GM21619 (cell line): Measurements from ENCODE around the gene GPER1.

Experiments used
- ATAC-seq: cut with Tn5 transposase; IDR thresholded peaks from one replicate; pipeline ENCODE4 v1.9.1; 2021; ENCODE audit not compliant: unreplicated experiment

Gene GPER1

DNA sequence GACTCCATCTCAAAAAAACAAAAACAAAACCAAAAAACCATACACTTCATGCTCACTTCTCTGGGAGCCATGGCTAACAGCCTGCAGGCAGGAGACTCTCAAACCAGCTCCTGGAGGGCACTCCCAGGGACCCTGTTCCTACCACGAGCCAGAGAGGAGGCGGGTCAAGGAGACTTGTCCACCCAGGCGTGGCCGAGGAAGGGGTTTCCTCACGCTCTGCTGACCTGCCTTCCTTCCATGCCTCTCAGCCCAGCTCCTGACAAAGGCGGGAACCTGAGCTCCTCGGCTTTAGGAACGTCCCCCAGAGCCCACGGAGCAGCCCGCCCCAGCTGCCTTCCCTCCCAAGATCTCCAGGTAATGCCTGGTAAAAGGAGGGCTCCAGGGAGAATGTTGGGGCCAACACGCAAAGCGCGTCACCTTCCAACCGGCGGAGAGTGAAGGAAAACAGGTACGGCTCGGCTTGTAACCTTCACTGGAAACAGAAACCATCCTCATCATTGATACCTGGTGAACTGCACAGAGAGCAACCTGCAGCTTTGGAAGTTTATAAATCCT lies 34.0 kb upstream of the GPER1 start:
- no peak for ATAC-seq

DNA sequence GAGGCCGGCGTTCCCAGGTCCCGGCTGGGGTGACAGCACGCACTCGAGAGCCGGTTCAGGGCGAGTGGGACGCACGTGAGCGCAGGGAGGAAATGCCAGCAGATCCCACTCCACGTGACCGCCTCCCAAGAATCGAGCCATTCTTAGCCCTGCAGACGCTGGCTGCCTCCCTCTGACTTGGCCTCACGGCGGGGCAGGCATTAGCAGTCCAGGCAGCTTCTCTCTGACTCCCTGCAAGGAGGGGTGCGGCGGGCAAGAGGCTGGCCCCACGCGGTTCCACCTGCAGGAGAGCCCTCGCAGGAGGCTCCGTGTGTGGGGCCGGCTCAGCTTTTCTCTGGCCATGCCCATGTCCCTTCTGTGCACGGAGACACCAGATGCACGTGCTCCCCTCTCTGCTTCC lies 33.5 kb upstream of the GPER1 start:
- no peak for ATAC-seq

- no peak for ATAC-seq
Measured at GRCh38 chr7:1054861-1055450, 33.0 kb upstream of the GPER1 start.

DNA sequence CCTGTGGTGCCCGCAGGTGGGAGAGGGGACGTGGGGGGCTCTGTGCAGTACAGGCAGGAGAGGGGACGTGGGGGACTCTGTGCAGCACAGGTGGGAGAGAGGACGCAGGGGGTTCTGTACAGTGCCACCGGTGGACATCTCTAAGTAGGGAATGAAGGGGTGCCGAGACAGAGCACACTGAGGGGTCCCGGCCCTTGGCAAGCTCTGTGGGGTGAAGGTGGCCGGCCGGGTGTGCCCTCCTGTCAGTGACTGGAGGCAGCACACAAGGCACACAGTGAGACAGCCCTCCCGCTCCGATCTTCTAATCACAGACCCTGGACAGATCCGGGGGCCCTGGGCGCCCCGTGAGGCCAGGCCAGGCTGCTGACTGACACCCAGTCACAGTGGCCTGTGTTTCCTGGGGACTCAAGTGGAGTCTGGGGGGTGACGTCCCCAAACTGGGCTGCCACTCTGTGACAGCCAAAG lies 32.4 kb upstream of the GPER1 start:
- no peak for ATAC-seq

GRCh38 chr7:1055956-1056784 lies 31.7 kb upstream of the GPER1 start:
- ATAC-seq = no peak

DNA sequence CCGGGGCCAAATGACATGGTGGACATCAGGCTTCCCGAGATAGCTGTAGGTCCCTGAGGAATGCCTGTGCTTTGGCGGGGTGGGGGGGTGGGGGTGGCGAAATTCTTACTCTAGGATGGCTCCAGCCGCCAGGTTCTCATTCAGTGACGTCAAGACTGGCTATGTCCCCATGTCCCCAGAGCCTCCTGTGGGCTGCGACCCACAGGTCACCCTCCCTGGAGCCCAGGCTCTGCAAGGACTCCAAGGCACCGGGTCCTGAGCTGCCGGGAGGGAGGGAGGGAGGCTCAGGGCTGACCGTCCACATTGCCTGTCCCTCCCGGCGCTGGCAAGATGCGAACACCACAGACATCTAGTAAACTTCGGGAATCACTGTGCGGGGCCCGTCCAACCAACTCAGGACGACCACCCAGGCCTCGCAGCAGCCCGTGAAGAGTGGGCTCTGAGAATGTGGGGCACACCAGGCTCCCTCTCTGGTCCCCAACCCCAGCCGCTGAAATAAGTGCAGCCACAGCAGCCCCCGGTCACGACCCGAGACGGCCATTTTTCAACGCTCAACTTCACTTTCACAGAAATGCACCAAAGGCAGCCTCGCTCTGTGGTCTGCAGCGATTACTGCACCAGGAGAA lies 31.0 kb upstream of the GPER1 start:
- ATAC-seq = no peak

DNA sequence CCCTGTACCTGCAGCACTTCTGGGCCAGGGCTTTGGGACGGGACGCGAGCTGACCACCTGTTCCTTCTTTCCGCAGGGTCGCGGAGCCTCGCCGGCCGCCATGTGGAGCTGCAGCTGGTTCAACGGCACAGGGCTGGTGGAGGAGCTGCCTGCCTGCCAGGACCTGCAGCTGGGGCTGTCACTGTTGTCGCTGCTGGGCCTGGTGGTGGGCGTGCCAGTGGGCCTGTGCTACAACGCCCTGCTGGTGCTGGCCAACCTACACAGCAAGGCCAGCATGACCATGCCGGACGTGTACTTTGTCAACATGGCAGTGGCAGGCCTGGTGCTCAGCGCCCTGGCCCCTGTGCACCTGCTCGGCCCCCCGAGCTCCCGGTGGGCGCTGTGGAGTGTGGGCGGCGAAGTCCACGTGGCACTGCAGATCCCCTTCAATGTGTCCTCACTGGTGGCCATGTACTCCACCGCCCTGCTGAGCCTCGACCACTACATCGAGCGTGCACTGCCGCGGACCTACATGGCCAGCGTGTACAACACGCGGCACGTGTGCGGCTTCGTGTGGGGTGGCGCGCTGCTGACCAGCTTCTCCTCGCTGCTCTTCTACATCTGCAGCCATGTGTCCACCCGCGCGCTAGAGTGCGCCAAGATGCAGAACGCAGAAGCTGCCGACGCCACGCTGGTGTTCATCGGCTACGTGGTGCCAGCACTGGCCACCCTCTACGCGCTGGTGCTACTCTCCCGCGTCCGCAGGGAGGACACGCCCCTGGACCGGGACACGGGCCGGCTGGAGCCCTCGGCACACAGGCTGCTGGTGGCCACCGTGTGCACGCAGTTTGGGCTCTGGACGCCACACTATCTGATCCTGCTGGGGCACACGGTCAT lies 30.3 kb upstream of the GPER1 start:
- ATAC-seq = no peak

DNA sequence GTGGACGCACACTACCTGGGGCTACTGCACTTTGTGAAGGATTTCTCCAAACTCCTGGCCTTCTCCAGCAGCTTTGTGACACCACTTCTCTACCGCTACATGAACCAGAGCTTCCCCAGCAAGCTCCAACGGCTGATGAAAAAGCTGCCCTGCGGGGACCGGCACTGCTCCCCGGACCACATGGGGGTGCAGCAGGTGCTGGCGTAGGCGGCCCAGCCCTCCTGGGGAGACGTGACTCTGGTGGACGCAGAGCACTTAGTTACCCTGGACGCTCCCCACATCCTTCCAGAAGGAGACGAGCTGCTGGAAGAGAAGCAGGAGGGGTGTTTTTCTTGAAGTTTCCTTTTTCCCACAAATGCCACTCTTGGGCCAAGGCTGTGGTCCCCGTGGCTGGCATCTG lies 29.6 kb upstream of the GPER1 start:
- no peak for ATAC-seq

- no peak for ATAC-seq
Measured at GRCh38 chr7:1058821-1059199, 29.1 kb upstream of the GPER1 start.

GRCh38 chr7:1059200-1060091 lies 28.5 kb upstream of the GPER1 start:
- ATAC-seq = no peak

GRCh38 chr7:1060315-1061072 lies 27.4 kb upstream of the GPER1 start:
- ATAC-seq = no peak

DNA sequence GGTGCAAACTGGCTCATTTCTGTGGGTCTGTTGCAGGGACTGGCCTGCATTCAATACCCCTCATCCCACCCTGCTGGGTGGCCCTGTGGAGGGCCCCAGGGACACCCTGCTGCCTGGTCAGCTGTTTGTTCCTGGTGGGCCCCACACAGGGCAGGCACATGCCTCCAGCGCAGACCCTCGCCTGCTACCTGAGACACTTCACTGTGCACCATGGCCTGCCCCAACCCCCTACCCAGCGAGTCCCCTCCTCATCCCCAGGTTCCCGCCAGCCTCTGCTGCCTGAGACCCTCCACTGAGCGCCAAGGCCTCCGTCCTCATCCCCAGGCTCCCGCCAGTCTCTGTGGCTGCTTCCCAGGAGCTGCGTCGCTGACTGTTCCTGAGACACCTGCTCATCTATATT lies 26.7 kb upstream of the GPER1 start:
- no peak for ATAC-seq

- peak; percentile 65 for ATAC-seq
Measured at GRCh38 chr7:1062296-1063294, 25.3 kb upstream of the GPER1 start.

GRCh38 chr7:1063361-1063760 lies 24.6 kb upstream of the GPER1 start:
- ATAC-seq = no peak

- ATAC-seq = no peak
Measured at GRCh38 chr7:1064581-1064980, 23.3 kb upstream of the GPER1 start.

- no peak for ATAC-seq
Measured at GRCh38 chr7:1065263-1065584, 22.7 kb upstream of the GPER1 start.

DNA sequence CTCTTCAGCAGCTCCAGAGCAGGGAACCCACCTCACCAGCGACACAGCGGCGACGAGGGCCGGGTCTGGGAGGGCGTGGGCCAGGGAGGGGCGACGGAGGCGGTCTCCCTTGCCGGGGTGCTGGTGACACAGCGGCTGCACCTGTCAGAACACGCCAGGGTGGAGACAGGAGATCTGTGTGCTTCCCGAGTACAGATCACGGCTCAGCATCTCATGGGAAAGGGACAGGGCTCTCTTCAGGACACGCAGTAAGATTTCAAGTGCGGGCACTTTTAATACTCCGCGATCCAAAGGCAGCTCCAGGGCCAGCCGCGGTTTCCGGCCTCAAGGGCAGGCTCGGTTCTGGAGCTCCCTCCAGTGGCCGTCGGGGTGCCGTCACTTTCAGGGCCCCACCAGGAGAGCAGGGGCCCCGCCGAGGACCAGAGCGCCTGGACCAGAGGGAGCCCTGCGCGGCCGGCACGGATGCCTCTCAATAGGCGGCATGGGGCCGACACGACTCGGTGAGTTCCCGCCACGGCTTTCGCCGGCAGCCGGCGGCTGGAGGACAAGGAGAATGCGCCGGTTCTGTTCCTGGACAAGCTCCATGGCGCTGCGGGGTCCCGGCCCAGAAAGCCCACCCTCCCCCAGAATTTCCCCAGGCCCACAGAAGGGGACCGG lies 22.2 kb upstream of the GPER1 start:
- ATAC-seq = peak; percentile 56

DNA sequence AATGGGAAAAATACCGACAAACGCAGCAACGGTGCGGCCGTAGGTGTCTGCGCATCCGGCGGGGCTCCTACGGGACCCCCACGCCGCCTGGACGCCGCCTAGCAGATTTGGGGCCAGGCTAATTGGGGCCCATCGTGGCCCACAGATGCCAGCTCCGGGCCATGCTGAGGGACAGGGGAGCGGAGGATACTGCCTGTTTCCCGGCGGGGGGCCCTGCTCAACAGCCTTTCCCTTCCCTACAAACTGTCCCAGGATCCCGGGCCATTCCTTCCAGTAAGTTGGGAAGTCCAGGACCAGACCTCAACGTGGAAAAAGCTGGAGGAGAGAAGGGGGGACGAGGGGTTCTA lies 21.7 kb upstream of the GPER1 start:
- ATAC-seq = no peak
